ENCODE results near the gene KIF5C. TPM values are rescaled to one million over a fixed set of nuclear protein-coding genes. Genes with fewer than 3 reads are reported as not detected.
A peak's percentile ranks its signal among the peaks of the same experiment; 100 is the strongest.

KIF5C gene
- total RNA-seq, 4 donors from 2014 or later: 0.75 to 3.2 (median 2.3) TPM

GRCh38 chr2:148988337-148988736 lies 113.3 kb downstream of the KIF5C start:
- 88% methylated on average over 1 of the region's 1 CpG; no CpG with 5 or more reads in 1 of the 2 donors for WGBS, 2 donors (ENCODE audit: low coverage in 1 of 2)
- TF ChIP-seq POLR2A (IDR thresholded peaks at IDR 0.05): no peak
- Histone ChIP-seq H3K27me3 (no peaks in the 10 kb centered on the region), H3K4me1 (no peaks in the 10 kb centered on the region), H3K27ac (no peak overlapping the region), H3K36me3 (no peaks in the 10 kb centered on the region), H3K4me3 (no peak overlapping the region), H3K9me3 (no peaks in the 10 kb centered on the region)
- intact Hi-C loops (cut with DNase I; ENCODE audit: low total_unique reads): no loop called here
- no peak for DNase-seq
- in situ Hi-C loops (cut with MboI; ENCODE audit: low pct_ligation_motif_present in 1 of 4, low pct_unique_long_range_greater_than_20kb in 1 of 4, low sequenced_read_pairs in 3 of 4): loop anchor here in 3 of 4 donors (25.0 kb wide), 3 partner anchors 351 to 1051 kb away; partner anchors contain the start of gene EPC2 (in 1 of the 3)

GRCh38 chr2:148989882-148990493 lies 115.0 kb downstream of the KIF5C start:
- Histone ChIP-seq H3K4me1 (no peaks in the 10 kb centered on the region), H3K4me3 (no peak overlapping the region), H3K27ac (no peak overlapping the region), H3K36me3 (no peaks in the 10 kb centered on the region), H3K27me3 (no peaks in the 10 kb centered on the region), H3K9me3 (no peaks in the 10 kb centered on the region)
- intact Hi-C loops (cut with DNase I; ENCODE audit: low total_unique reads): no loop called here
- TF ChIP-seq, protein P1, sequence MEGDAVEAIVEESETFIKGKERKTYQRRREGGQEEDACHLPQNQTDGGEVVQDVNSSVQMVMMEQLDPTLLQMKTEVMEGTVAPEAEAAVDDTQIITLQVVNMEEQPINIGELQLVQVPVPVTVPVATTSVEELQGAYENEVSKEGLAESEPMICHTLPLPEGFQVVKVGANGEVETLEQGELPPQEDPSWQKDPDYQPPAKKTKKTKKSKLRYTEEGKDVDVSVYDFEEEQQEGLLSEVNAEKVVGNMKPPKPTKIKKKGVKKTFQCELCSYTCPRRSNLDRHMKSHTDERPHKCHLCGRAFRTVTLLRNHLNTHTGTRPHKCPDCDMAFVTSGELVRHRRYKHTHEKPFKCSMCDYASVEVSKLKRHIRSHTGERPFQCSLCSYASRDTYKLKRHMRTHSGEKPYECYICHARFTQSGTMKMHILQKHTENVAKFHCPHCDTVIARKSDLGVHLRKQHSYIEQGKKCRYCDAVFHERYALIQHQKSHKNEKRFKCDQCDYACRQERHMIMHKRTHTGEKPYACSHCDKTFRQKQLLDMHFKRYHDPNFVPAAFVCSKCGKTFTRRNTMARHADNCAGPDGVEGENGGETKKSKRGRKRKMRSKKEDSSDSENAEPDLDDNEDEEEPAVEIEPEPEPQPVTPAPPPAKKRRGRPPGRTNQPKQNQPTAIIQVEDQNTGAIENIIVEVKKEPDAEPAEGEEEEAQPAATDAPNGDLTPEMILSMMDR (IDR thresholded peaks at IDR 0.05): peak; percentile 59 to 79 (median 65)
- TF ChIP-seq EP300 (IDR thresholded peaks at IDR 0.05; ENCODE audit: low read depth): no peak
- DNase-seq: peak; percentile 48
- 27 to 30% methylated on average over 5 to 6 of the region's 6 CpGs for WGBS, 2 donors (ENCODE audit: low coverage in 1 of 2)
- in situ Hi-C loops (cut with MboI; ENCODE audit: low pct_ligation_motif_present in 1 of 4, low pct_unique_long_range_greater_than_20kb in 1 of 4, low sequenced_read_pairs in 3 of 4): loop anchor here in 3 of 4 donors (25.0 kb wide), 3 partner anchors 353 to 1053 kb away; partner anchors contain the start of gene EPC2 (in 1 of the 3)

GRCh38 chr2:148990968-148991367 lies 115.9 kb downstream of the KIF5C start:
- DNase-seq: no peak
- TF ChIP-seq POLR2A (IDR thresholded peaks at IDR 0.05): no peak

GRCh38 chr2:148992448-148992847 lies 117.4 kb downstream of the KIF5C start:
- Histone ChIP-seq H3K27me3 (no peaks in the 10 kb centered on the region), H3K36me3 (no peaks in the 10 kb centered on the region), H3K4me3 (no peak overlapping the region), H3K27ac (no peak overlapping the region), H3K9me3 (no peaks in the 10 kb centered on the region), H3K4me1 (no peaks in the 10 kb centered on the region)
- no peak for TF ChIP-seq EP300 (IDR thresholded peaks at IDR 0.05; ENCODE audit: low read depth)
- TF ChIP-seq, protein P1 (IDR thresholded peaks at IDR 0.05): no peak
- no peak for TF ChIP-seq POLR2AphosphoS5 (IDR thresholded peaks at IDR 0.05)
- TF ChIP-seq POLR2A (IDR thresholded peaks at IDR 0.05): no peak
- DNase-seq: no peak
- intact Hi-C loops (cut with DNase I; ENCODE audit: low total_unique reads) (no loop called here), in situ Hi-C loops (cut with MboI; ENCODE audit: low pct_ligation_motif_present in 1 of 4, low pct_unique_long_range_greater_than_20kb in 1 of 4, low sequenced_read_pairs in 3 of 4) (loop anchor here in 3 of 4 donors (25.0 kb wide), 3 partner anchors 355 to 1055 kb away; partner anchors contain the start of gene EPC2 (in 1 of the 3))

More at GRCh38 chr2:148990968-148991367, 115.9 kb downstream of the KIF5C start:
- in situ Hi-C loops (cut with MboI; ENCODE audit: low pct_ligation_motif_present in 1 of 4, low pct_unique_long_range_greater_than_20kb in 1 of 4, low sequenced_read_pairs in 3 of 4): loop anchor here in 3 of 4 donors (25.0 kb wide), 3 partner anchors 354 to 1054 kb away; partner anchors contain the start of gene EPC2 (in 1 of the 3)
- H3K27me3 ChIP-seq: no peaks in the 10 kb centered on the region
- H3K27ac ChIP-seq: no peak overlapping the region
- no peaks in the 10 kb centered on the region for H3K36me3 ChIP-seq
- WGBS, 2 donors (ENCODE audit: low coverage in 1 of 2): 74% methylated on average over 6 of the region's 6 CpGs; no CpG with 5 or more reads in 1 of the 2 donors
- no peaks in the 10 kb centered on the region for H3K4me1 ChIP-seq
- H3K4me3 ChIP-seq: no peak overlapping the region
- no peaks in the 10 kb centered on the region for H3K9me3 ChIP-seq
- intact Hi-C loops (cut with DNase I; ENCODE audit: low total_unique reads): no loop called here

DNA sequence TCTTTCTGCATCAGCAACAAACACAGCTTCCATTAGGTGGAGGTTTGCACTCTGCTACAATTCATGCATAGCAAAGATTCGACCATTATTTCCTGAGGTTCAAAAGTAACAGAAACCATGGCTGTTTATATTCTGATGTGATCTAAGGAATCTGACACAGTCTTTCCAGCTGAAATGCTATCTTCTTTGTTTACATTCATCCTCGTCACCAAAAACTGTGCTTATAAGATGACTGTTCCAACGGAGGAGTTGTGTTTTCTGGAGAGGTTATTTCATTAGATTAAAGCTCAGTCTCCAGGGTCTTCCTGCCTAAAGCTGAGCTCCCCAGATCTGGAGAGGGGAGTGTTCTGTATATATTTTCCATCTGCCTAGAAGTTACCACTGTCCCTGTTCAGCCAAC lies 118.3 kb downstream of the KIF5C start:
- in situ Hi-C loops (cut with MboI; ENCODE audit: low pct_ligation_motif_present in 1 of 4, low pct_unique_long_range_greater_than_20kb in 1 of 4, low sequenced_read_pairs in 3 of 4) (loop anchor here in 3 of 4 donors (25.0 kb wide), 3 partner anchors 356 to 1056 kb away; partner anchors contain the start of gene EPC2 (in 1 of the 3)), intact Hi-C loops (cut with DNase I; ENCODE audit: low total_unique reads) (no loop called here)
- Histone ChIP-seq H3K9me3 (no peaks in the 10 kb centered on the region), H3K4me3 (no peak overlapping the region), H3K4me1 (no peaks in the 10 kb centered on the region), H3K27me3 (no peaks in the 10 kb centered on the region), H3K27ac (no peak overlapping the region), H3K36me3 (no peaks in the 10 kb centered on the region)
- DNase-seq: no peak
- TF ChIP-seq POLR2A (IDR thresholded peaks at IDR 0.05): no peak
- no peak for TF ChIP-seq POLR2AphosphoS5 (IDR thresholded peaks at IDR 0.05)
- TF ChIP-seq EP300 (IDR thresholded peaks at IDR 0.05; ENCODE audit: low read depth): no peak
- TF ChIP-seq, protein P1 (IDR thresholded peaks at IDR 0.05): no peak
- WGBS, 2 donors (ENCODE audit: low coverage in 1 of 2): 72 to 87% methylated on average over 2 to 3 of the region's 3 CpGs
